Fibroblast of peridontal ligament (primary cell): ENCODE data around the gene GRM1.
"Not testable (repeated sequence)": the region's sequence is repeated elsewhere in the genome, so short reads cannot be mapped to it uniquely, and the experiment has no call there.

ENCODE experiments used
- DNase-seq: peaks from one replicate; pipeline ENCODE4 v3.0.0-alpha.2; 2010; ENCODE audit errors: extremely low read depth

GRM1 gene

DNA sequence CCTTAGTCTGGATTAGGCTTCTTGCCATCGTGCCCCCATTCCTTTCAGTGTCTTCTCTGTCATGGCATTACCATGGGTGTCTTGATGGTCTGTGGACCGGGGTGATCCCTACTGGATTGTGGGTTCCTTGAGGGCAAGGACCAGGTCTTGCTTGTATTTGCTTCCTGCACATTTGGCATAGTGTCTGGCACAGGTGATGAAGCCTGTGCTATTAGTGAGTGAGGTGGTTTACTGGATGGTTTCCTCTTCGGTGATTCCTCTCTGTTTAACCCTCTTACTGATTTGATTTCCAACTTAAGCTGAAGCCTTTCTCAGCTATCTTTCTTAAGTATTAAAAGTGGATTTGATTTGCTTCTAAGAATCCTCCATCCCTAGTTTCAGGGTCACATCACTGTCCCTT lies 162.3 kb downstream of the GRM1 start:
- DNase-seq, result no peak

DNA sequence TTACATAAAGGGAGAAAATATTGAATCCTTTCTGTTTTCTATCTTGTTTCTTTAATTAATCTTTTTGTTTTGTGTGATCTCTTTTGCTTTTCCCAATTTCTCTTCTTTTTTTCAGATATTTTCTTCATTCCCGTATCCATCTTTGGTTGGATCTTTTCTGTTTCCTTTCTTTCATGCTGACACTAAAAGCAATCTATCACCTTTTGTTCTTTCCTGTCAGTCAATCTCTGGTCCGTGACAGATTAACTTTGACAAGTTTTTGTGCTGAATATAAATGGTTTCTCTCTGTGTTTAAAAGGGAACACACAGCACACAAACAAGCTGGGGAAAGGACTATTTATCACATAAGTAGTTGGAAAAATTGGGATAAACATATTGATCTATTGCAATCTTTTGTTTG lies 162.8 kb downstream of the GRM1 start:
- no peak for DNase-seq

DNA sequence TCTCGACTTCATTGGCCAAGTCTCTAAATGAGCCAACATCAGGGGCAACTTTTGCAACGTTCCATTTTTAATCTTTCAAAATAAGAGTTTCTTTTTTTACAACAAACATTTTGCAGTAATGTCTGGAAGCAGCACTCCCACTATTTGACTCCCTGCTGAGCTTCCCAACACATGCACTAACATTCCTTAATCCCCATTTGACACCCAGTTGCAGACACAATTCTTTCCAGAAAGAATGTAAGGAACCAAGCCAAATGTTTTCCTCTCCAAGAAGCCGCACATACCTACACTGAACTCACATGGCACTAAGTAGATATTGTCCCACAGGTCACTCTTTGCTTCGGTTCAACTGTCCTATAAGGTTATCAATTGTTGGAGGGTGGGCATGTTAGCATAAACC lies 165.6 kb downstream of the GRM1 start:
- no peak for DNase-seq

DNA sequence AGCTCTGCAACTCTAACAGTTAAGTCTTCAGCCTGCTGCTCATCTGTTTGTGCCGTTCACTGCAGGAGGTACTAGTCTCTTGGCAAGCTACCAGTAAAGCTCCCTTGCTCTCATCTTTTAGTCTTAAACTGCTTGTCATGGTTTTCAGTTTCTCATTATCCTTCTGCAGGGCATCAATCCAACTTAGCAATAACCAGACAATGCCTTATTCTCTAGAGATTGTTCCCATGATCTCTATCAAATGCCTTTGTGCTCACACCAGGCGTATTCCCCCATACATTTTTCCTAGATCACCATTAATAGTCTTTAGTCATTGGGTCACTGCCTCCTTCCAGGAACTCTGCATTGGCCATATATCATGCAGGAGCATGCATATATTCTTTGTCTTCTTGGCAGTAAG lies 171.3 kb downstream of the GRM1 start:
- peak; percentile 4 for DNase-seq

DNA sequence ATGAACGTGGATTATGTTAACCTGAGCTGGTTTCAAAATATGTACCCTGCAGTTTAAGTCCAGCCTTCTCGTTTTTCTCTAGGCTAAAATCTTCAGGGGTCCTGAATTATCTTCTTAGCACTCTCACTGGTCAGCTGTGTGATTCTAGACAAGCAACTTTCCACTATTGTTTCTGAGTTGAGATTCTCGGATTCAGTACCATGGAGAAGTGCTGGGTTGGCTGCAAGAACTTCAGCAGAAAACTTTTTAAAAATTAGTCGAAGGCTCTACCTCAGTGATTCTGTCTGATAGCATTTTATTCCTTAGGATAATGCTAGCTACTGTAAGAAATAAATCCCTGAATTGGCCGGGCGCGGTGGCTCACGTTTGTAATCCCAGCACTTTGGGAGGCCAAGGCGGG lies 173.7 kb downstream of the GRM1 start:
- no peak for DNase-seq

DNA sequence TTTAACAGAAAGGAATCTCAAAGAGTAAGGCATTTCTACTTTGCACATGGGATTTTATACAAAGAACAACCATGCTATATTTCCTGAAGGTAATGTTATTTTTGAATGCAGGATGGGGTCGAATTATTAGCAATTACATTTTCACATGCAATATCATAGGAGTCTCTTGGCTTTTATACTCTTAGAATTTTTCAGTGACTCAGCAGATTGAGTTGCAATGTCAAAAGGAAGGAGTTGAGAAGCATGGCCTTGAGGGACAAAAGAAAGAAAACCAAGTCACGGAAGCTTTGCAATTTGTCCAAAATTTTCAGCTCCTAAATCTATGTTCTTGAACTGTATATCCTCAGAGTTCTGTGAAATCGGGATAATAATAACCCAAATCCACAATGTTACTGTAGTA lies 181.1 kb downstream of the GRM1 start:
- no peak for DNase-seq

DNA sequence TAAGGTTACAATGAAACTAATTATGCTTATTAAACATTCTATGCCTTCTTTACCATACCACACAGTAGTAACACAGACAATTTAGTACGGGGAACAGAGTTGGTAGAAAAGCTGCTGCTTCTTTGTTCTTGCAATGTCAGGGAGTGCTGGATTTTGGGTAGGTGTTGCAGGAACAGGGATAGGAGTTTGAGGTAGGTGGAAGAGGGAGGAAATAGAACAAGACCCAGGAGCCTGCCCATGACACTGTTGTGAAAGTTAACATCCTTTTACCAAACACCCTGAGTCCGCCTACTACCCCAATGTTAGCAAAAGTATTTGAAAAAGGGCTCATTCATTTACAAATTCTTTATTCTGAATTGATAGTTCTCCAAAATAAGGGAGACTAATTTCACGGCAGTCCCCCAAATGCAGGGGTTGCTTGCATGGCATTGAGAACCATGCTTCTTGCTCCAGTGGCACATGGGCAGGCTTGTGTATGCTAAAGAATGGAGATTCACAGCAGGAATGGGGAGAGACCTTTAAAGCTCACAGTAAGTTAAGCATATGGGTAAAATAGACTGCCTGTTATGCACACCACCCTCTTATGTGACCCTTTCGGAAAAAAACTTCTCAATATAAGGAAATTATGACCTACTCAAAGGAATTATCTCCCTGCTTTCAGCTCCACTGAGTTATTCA lies 181.7 kb downstream of the GRM1 start:
- no peak for DNase-seq

DNA sequence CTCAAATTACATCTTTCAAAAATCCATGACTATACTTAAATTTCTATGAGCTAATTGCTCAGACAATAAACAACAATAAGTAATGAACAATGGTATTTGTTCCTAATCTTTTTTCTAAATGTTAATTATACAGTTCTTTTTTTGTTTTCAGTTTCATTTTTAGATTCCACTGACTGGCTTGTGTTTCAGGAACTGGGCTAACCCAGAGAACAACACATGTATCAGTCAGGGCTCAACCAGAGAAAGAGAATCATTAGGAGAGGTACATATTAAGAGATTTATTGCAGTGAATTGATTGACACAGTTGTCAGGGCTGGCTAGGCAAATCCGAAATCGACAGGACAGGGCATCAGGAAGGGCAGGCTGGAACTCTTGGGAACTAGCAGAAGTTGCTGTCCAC lies 182.8 kb downstream of the GRM1 start:
- no peak for DNase-seq

DNA sequence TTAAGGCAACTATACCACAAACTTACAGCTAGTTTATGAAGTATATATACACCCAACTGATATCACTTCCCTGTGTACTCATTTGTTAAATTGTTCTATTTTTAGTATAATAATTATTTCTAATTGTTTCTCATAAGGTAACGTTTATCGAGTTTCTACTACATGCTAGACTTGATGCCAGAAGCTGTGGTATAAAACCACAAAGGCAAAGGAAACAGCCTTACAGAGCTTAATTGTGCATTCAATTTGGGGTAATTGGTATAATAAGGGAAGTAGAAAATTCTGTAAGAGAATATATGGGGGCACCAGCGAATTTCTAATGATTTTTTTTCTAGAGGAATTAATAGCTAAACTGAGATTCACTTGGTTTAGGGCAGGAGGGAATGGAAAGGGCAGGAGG lies 183.9 kb downstream of the GRM1 start:
- no peak for DNase-seq

DNA sequence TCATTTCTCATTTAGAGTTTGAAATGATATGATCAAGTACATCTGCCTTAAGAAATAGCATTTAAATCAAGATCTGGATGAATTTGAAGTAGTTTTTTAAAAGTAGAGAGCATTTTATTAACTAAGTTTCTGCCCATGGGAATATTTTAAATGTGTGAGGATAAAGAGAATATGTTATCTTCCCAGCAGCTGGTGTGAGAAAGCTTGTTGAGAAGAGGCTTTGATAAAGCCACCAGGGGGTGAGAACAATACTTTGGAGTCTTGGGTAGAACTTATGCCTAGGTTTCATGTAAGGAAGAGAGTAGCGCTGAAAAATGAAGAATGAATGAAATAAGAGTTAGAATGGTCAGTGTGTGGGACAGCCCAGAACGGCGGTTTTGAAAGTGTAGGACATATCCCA lies 190.2 kb downstream of the GRM1 start:
- DNase-seq, result no peak

DNA sequence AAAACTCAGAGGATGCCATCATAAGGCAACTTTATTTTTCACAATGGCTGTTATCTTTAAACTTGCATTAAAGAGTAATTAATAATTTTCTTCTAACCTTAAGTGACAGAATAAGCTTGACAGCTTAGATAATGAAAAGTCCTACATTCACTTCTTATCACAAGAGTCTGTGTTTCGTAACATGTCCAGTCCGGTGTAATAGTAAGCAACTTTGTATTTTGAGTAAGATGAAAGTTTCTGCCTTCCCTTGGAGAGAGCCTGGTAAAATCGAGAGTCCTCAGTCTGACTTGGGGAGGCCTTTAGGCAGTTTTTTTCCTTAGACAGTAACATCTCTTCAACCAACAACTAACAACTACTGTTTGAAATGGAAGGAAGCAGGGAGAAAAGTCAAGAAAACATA lies 195.6 kb downstream of the GRM1 start:
- no peak for DNase-seq

DNA sequence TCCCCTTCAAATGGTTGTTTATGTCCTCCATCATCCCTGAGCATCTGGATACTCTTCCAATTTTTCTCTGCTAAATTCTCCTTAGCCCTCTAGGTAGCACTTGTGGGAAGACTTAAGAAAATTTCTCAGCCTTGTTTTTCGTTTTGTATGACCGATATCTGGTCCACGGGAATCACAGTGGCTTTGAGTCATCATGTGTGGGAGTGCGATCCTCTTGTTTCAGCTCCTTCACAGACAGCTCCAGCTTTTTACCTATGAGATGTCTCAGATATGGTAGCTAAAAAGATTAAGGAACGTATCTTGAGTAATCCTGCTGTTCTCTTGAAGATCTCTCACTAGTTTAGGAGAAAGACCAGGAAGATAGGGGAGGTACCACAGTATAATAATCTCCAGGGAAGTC lies 196.1 kb downstream of the GRM1 start:
- no peak for DNase-seq

DNA sequence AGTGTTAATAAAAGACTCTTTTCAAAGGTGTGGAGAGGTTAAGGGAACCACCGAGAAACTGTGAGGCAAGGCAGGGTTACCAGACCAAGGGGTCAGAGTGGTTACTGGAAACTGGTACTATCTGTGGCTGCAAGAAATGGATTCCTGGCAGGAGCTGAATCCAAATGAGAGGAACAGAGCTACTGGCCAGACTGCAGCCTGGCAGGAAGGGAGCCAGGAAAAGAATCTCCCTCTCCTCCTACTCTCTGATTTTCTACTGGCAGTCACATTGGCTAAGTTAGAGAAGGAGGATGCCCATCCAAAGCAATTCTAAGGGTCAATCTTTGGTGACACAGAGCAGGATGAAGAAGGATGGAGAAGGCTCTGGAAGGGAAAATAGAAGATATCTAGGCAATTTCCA lies 211.5 kb downstream of the GRM1 start:
- DNase-seq, result no peak

DNA sequence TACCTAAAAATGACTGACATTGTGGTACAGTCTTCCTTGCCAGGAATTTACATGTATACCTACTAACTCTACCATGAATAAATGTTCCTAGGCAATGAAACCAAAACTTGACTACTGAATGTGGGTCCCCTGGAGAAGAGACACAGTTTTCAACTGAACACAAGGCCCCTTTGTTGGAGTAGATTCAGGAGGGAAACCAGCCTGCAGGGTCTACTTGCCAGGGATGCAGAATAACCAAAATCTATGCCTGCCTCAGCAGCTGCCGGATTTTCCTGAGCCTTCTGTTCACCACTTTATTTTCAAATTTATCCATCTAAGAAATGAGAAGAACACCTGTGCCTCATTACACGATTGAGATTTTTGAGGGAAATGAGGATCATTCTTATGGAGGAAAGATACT lies 211.9 kb downstream of the GRM1 start:
- DNase-seq, result no peak

DNA sequence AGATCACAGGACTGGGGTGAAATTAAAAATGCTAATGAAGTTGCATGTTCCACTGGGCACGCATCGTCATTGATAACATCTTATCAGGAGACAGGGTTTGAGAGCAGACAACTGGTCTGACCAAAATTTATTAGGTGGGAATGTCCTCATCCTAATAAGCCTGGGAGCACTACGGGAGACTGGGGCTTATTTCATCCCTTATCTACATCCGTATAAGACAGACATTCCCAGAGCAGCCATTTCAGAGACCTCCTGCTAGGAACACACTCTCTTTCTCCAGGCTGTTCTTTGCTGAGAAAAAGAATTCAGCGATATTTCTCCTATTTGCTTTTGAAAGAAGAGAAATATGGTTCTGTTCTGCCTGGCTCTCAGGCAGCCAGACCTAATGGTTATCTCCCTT lies 214.8 kb downstream of the GRM1 start:
- DNase-seq, result not testable (repeated sequence)

DNA sequence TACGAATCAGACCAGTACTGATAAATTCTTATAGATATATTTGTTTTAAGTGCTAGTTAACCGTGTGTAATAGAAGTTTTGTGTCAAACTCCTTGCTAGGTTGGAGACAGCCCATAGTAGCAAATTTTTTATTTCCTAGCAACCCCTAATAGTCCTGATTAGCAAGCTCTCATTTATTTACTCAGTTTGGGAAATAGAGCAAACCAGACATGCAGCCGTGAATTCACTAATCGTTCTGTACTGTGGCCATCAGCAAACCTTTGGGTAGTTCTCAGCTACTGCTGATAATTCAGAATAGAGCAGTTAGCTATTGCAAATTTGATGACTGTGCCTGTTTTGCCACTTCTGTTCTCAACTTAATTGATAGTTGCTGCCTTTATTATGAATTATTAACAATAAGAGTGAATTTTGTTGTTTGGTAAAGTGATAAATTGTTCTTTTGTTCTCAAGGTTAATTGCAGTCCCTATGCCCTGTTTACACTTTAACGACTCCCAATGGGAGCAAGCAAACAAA lies 215.8 kb downstream of the GRM1 start:
- no peak for DNase-seq

DNA sequence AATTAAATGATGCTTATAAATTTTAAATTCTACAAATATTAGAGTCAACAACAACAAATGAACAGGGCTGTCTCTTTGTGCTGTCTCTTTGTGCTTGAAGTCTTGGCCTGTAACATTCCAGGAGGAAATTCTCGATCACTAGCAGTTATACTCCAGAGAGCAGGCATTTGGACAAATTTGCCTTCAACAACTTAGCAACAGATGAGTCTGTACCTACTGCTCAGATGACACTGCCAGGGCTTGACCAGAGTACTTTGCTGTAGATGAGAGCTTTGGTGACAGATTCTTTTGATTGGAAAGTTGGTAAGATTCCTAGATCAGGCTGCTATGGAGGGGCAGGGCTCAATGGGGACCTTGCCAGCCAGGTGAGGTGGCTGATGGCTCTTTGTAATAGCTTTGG lies 217.2 kb downstream of the GRM1 start:
- no peak for DNase-seq

DNA sequence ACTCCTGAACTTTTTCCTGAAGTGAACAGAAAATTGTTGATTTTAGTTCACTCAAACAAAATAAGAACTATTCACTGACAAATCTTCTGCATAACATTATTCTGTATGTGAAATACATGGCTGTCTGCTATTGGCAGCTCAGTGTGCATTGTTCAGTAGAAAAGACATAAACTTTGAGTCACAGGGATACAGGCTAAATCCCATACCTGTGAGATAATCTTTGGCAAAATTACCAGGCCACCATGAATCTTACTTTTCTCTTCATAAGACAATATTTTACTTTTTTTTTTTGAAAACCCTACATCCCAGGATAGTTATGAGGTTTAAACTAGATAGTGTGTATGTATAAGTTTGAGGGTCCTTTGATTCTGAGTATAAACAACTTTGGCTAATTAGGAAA lies 224.8 kb downstream of the GRM1 start:
- DNase-seq, result no peak

DNA sequence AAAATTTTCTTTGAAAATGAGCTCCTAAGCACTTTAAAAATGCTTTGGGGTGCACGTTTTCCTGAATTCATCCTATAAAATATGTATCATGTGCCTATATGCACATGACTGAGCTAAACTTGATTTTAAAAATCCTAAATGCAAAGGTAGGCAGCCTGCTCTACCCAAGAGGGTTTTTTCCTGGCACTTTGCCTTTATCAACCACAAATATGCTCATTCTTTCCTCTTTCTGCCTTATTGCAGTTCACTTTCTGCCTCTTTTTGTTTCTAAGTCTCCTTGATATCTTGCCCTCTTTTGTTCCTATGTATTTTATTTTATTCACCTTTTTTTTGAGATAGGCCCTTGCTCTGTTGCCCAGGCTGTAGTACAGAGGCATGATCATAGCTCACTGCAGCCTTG lies 229.3 kb downstream of the GRM1 start:
- peak; percentile 27 for DNase-seq

DNA sequence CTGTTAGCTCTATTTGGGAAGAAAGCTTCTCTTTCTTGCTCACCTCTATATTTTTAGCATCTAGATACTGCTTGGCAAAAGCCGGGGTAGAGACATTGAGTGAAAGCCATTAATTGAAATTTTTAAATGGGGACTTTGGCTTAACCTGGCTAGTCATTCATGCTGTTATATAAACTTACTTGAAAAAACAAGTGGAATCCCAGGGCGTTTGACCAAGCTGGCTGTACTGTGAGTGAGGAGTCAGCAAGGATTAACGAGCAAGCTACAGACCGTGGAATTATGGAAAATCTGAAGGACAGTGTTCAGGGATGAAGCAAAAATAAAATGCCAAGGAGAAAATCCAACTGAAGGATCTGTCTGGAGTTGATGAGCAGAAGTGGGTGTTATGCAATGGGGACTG lies 232.0 kb downstream of the GRM1 start:
- no peak for DNase-seq

DNA sequence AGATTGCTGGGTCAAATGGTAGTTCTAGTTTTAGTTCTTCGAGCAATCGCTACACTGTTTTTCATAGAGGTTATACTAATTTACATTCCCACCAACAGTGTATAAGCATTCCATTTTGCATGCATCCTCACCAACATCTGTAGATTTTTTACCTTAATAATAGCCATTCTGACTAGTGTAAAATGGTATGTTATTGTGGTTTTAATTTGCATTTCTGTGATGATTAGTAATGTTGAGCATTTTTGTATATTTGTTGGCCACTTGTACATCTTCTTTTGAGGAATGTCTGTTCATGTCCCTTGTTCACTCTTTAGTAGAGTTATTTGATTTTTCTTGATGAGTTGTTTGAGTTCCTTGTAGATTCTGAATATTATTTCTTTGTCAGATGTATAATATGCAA lies 236.2 kb downstream of the GRM1 start:
- DNase-seq, result no peak

DNA sequence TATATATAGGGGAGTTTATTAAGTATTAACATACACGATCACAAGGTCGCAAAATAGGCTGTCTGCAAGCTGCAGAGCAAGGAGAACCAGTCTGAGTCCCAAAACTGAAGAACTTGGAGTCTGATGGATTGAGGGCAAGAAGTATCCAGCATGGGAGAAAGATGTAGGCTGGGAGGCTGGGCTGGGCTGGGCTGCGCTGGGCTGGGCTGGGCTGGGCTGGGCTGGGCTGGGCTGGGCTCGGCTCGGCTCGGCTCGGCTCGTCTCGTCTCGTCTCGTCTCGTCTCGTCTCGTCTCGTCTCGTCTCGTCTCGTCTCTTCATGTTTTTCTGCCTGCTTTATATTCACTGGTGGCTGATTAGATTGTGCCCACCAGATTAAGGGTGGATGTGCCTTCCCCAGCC lies 238.6 kb downstream of the GRM1 start:
- no peak for DNase-seq

DNA sequence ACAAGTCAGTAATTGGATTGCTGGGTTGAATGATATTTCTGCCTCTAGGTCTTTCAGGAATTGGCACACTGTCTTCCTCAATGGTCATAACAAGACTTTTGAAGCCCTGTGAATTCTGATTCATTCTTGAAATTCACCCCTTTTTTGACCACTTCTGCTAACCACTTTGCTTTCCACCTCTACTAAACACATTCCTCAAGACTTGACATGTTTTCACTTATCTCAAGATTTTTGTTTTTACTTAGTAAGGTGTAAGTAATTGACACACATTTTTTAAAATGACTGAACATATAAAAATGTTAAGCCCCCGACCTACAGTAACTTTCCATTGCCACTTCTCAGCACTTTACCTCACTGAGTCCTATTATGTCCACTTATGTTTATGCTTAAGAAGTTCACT lies 239.1 kb downstream of the GRM1 start:
- DNase-seq, result no peak

DNA sequence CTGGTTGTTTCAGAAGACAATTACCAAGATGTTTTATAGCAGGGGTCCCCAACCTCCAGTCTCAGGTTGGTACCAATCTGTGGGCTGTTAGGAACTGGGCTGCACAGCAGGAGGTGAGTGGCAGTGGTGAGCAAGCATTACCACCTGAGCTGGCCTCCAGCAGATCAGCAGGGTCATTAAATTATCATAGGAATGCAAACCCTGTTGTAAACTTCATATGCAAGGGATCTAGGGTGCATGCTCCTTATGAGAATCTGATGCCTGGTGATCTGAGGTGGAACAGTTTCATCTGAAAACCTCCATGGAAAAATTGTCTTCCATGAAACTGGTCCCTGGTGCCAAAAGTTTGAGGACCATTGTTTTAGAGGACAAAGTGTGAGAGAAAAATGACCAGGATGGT lies 240.6 kb downstream of the GRM1 start:
- DNase-seq, result no peak
